HCT116 (cell line): ENCODE results near the gene KDM4D.

ENCODE experiments used
- EZH2 ChIP-seq: fragments of 200-600 bp; sonication (generic); IDR thresholded peaks from 2 replicates; pipeline ENCODE4 v1.6.1; 2017; ENCODE audit warnings: antibody characterized with exemption, mixed run types
- EZH2phosphoT487 ChIP-seq: fragments of 200-600 bp; IDR thresholded peaks from 2 replicates; pipeline ENCODE4 v1.6.1; 2018; ENCODE audit warnings: antibody characterized with exemption, borderline replicate concordance
- POLR2A ChIP-seq: IDR thresholded peaks from 2 replicates; pipeline ENCODE4 v1.7.0; 2011; ENCODE audit warnings: borderline replicate concordance; ENCODE audit not compliant: insufficient read depth, insufficient read length; ENCODE audit errors: extremely low read depth
- POLR2AphosphoS5 ChIP-seq: IDR thresholded peaks from 2 replicates; pipeline ENCODE4 v1.6.1; 2011; ENCODE audit warnings: mild to moderate bottlenecking, low read depth, low read length, moderate library complexity
- RAD21 ChIP-seq: IDR thresholded peaks from 2 replicates; pipeline ENCODE4 v1.6.1; 2012; ENCODE audit warnings: low read depth, mild to moderate bottlenecking
- SP1 ChIP-seq: IDR thresholded peaks from 2 replicates; pipeline ENCODE4 v1.6.1; 2012; ENCODE audit warnings: low read depth
- SRF ChIP-seq: IDR thresholded peaks from 2 replicates; pipeline ENCODE4 v1.6.1; 2012; ENCODE audit warnings: low read depth
- ZFX ChIP-seq: fragments of 450-650 bp; IDR thresholded peaks from 2 replicates; pipeline ENCODE4 v1.6.1; 2017
- TF ChIP-seq, protein P1 (sequence below), 3 experiments: fragments of 200-600 bp in 1 of 3; sonication (generic) in 1 of 3; IDR thresholded peaks in 2 of 3; conservative IDR thresholded peaks in 1 of 3; 2 replicates each; pipeline ENCODE4 v1.5.1; 2012 to 2017; ENCODE audit warnings: low read depth in 2 of 3, low read length in 2 of 3, antibody characterized with exemption in 1 of 3, borderline replicate concordance in 1 of 3, control low read depth in 1 of 3, mild to moderate bottlenecking in 1 of 3, mixed read lengths in 1 of 3, mixed run types in 1 of 3, moderate library complexity in 1 of 3; ENCODE audit not compliant: insufficient read depth in 1 of 3
- TF ChIP-seq, protein P2 (sequence below): IDR thresholded peaks from 2 replicates; pipeline ENCODE4 v1.6.1; 2012; ENCODE audit warnings: low read depth
- TF ChIP-seq, protein P3 (sequence below): IDR thresholded peaks from 2 replicates; pipeline ENCODE4 v1.6.1; 2012

DNA sequence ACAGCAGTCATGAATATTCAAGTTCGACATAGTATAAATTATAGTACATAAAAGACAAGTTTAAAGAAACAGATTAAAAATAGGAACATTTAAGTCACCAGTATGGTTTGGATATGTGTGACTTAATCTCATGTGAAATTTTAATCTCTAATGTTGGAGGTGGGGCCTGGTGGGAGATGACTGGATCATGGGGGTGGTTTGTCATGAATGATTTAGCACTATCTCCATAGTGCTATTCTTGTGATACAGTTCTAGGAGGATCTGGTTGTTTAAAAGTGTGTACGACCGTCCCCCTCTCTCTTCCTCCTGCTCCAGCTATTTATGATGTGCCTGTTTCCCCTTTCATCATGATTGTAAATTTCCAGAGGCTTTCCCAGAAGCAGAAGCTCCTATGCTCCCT, 54.8 kb downstream of the KDM4D start:
- TF ChIP-seq, protein P1, sequence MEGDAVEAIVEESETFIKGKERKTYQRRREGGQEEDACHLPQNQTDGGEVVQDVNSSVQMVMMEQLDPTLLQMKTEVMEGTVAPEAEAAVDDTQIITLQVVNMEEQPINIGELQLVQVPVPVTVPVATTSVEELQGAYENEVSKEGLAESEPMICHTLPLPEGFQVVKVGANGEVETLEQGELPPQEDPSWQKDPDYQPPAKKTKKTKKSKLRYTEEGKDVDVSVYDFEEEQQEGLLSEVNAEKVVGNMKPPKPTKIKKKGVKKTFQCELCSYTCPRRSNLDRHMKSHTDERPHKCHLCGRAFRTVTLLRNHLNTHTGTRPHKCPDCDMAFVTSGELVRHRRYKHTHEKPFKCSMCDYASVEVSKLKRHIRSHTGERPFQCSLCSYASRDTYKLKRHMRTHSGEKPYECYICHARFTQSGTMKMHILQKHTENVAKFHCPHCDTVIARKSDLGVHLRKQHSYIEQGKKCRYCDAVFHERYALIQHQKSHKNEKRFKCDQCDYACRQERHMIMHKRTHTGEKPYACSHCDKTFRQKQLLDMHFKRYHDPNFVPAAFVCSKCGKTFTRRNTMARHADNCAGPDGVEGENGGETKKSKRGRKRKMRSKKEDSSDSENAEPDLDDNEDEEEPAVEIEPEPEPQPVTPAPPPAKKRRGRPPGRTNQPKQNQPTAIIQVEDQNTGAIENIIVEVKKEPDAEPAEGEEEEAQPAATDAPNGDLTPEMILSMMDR (IDR thresholded peaks at IDR 0.05 in 2 of 3, conservative IDR thresholded peaks at IDR 0.05 in 1 of 3; ENCODE audit: borderline replicate concordance in 1 of 3, insufficient read depth in 1 of 3, low read depth in 2 of 3, low read length in 2 of 3): no peak
- TF ChIP-seq EZH2phosphoT487 (no peak), POLR2A (no peak), POLR2AphosphoS5 (no peak), EZH2 (no peak), SP1 (no peak), RAD21 (no peak), ZFX (no peak), SRF (no peak)
- TF ChIP-seq, protein P2, sequence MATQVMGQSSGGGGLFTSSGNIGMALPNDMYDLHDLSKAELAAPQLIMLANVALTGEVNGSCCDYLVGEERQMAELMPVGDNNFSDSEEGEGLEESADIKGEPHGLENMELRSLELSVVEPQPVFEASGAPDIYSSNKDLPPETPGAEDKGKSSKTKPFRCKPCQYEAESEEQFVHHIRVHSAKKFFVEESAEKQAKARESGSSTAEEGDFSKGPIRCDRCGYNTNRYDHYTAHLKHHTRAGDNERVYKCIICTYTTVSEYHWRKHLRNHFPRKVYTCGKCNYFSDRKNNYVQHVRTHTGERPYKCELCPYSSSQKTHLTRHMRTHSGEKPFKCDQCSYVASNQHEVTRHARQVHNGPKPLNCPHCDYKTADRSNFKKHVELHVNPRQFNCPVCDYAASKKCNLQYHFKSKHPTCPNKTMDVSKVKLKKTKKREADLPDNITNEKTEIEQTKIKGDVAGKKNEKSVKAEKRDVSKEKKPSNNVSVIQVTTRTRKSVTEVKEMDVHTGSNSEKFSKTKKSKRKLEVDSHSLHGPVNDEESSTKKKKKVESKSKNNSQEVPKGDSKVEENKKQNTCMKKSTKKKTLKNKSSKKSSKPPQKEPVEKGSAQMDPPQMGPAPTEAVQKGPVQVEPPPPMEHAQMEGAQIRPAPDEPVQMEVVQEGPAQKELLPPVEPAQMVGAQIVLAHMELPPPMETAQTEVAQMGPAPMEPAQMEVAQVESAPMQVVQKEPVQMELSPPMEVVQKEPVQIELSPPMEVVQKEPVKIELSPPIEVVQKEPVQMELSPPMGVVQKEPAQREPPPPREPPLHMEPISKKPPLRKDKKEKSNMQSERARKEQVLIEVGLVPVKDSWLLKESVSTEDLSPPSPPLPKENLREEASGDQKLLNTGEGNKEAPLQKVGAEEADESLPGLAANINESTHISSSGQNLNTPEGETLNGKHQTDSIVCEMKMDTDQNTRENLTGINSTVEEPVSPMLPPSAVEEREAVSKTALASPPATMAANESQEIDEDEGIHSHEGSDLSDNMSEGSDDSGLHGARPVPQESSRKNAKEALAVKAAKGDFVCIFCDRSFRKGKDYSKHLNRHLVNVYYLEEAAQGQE: no peak
- TF ChIP-seq, protein P3, sequence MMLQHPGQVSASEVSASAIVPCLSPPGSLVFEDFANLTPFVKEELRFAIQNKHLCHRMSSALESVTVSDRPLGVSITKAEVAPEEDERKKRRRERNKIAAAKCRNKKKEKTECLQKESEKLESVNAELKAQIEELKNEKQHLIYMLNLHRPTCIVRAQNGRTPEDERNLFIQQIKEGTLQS: no peak
